ENCODE data around the gene DUOX1.
"Not testable (repeated sequence)": the region's sequence is repeated elsewhere in the genome, so short reads cannot be mapped to it uniquely, and the experiment has no call there.

GRCh38 chr15:45080593-45080992 is 49.2 kb upstream of the DUOX1 start:
- not testable (repeated sequence) for TF ChIP-seq EZH2 (IDR thresholded peaks at IDR 0.05; ENCODE audit: insufficient read depth, poor library complexity, severe bottlenecking); EZH2phosphoT487 (IDR thresholded peaks at IDR 0.05; ENCODE audit: insufficient read depth, low read depth)

All from GM23248 (cell line).